Measurements from ENCODE around the gene CRK.

- no peak for TF ChIP-seq CTCF (conservative IDR thresholded peaks at IDR 0.05 in 1 of 2, IDR thresholded peaks at IDR 0.05 in 1 of 2; ENCODE audit: extremely low read depth in 1 of 2, insufficient read depth in 1 of 2, low read depth in 1 of 2, low read length in 2 of 2)
- TF ChIP-seq EZH2 (IDR thresholded peaks at IDR 0.05; ENCODE audit: borderline replicate concordance, low read length) = no peak
Measured at GRCh38 chr17:1390432-1391367, 65.3 kb downstream of the CRK start.
